HepG2 (cell line): ENCODE results near the gene IFNAR2. TPM values are rescaled to one million over a fixed set of nuclear protein-coding genes. Genes with fewer than 3 reads are reported as not detected.

Experiments
- ATAC-seq: fragments of 200-7000 bp; cut with Tn5 transposase; 3 replicates; pipeline ENCODE4 v1.9.1; 2020; ENCODE audit warnings: mild to moderate bottlenecking, moderate library complexity
- BruUV-seq: library from RNA; stranded (reverse); fragments of 400-500 nt; replicated peaks from 2 replicates; lab custom pipeline; 2021; lab: Mats Ljungman, UMichigan
- CTCF ChIA-PET: fragments of 300-600 bp; formaldehyde crosslinking; extraction: SDS; loops from one replicate; lab custom pipeline; 2021; ENCODE audit warnings: low total read pairs, inconsistent platforms, low intra/inter-chr PET ratio; lab: Yijun Ruan, JAX
- POLR2A ChIA-PET: fragments of 350-600 bp; sonication (Branson Sonifier 250); formaldehyde crosslinking; loops from one replicate; lab custom pipeline; 2020; ENCODE audit warnings: antibody characterized with exemption, inconsistent platforms; lab: Yijun Ruan, JAX
- DNase-seq: peaks from one replicate; pipeline ENCODE4 v3.0.0-alpha.2; 2015; ENCODE audit warnings: low spot score
- FAIRE-seq: peaks from 3 replicates; lab custom pipeline; 2011; peaks lifted over from hg19 to GRCh38; lab: Jason Lieb, UNC
- H2AFZ ChIP-seq: one replicate; pipeline ENCODE4 v1.6.1; 2011; ENCODE audit warnings: low read length, inconsistent platforms
- H3K27ac ChIP-seq: fragments of 300-600 bp; 3 replicates; pipeline ENCODE4 v1.8.0; 2011; ENCODE audit warnings: mixed run types, mild to moderate bottlenecking, mixed read lengths, low read length, inconsistent platforms; ENCODE audit not compliant: insufficient read depth; ENCODE audit errors: extremely low read length
- H3K27me3 ChIP-seq, 2 experiments: fragments of 200-600 bp in 1 of 2; 2 replicates in 1 of 2; 3 replicates in 1 of 2; pipeline versions ENCODE4 v1.6.0 to v1.8.0; 2011; ENCODE audit warnings: low read length in 2 of 2, mild to moderate bottlenecking in 2 of 2, moderate library complexity in 2 of 2, inconsistent platforms in 1 of 2; ENCODE audit not compliant: insufficient read depth in 2 of 2, control insufficient read depth in 1 of 2
- H3K36me3 ChIP-seq, 2 experiments: fragments of 200-600 bp in 1 of 2; replicated peaks in 1 of 2; 2 replicates in 1 of 2; 3 replicates in 1 of 2; pipeline versions ENCODE4 v1.5.1 to v1.8.0; 2011; ENCODE audit warnings: low read length in 2 of 2, inconsistent platforms in 1 of 2; ENCODE audit not compliant: insufficient read depth in 2 of 2, control insufficient read depth in 1 of 2
- H3K4me1 ChIP-seq: 2 replicates; pipeline ENCODE4 v1.5.1; 2012; ENCODE audit warnings: low read length, inconsistent platforms; ENCODE audit not compliant: insufficient read depth
- H3K4me2 ChIP-seq: 2 replicates; pipeline ENCODE4 v1.6.0; 2011; ENCODE audit warnings: low read depth, low read length, inconsistent platforms
- H3K4me3 ChIP-seq, 3 experiments: fragments of 200-600 bp in 1 of 3; sonication (generic), shearing (Covaris generic) in 1 of 3; replicated peaks in 1 of 3; 2 replicates each; pipeline ENCODE4 v1.5.1; 2011 to 2016; ENCODE audit warnings: low read length in 3 of 3, inconsistent platforms in 2 of 3, low read depth in 2 of 3, mild to moderate bottlenecking in 2 of 3, control low read depth in 1 of 3, mixed read lengths in 1 of 3; ENCODE audit not compliant: insufficient read depth in 1 of 3
- H3K79me2 ChIP-seq: one replicate; pipeline ENCODE4 v1.6.1; 2011; ENCODE audit warnings: low read length, inconsistent platforms; ENCODE audit not compliant: insufficient read depth
- H3K9ac ChIP-seq: 2 replicates; pipeline ENCODE4 v1.6.0; 2011; ENCODE audit warnings: mild to moderate bottlenecking, low read depth, low read length, inconsistent platforms; ENCODE audit not compliant: insufficient read depth
- H3K9me3 ChIP-seq: 2 replicates; pipeline ENCODE4 v1.5.1; 2012; ENCODE audit warnings: mild to moderate bottlenecking, low read length
- H4K20me1 ChIP-seq: 2 replicates; pipeline ENCODE4 v1.6.0; 2011; ENCODE audit warnings: inconsistent platforms, mild to moderate bottlenecking, low read length, moderate library complexity; ENCODE audit not compliant: insufficient read depth
- TEAD3 ChIP-seq: optimal IDR thresholded peaks from 2 replicates; pipeline ENCODE3; 2016; ENCODE audit warnings: borderline replicate concordance
- ZFP82 ChIP-seq: sonication (generic); formaldehyde crosslinking; IDR thresholded peaks from 2 replicates; pipeline ENCODE4 v1.5.1; 2020; ENCODE audit warnings: mild to moderate bottlenecking, missing genetic modification reagents, borderline replicate concordance
- ZNF3 ChIP-seq: IDR thresholded peaks from 2 replicates; pipeline ENCODE4 v1.7.0; 2017; ENCODE audit warnings: inconsistent platforms
- WGBS: methylation state at CpG from one replicate; pipeline ENCODE4 v1.1.6; 2017; ENCODE audit warnings: low lambda C conversion rate; 5-methylcytosine and 5-hydroxymethylcytosine counted together
- in situ Hi-C: cut with HindIII; loops from 2 replicates; pipeline ENCODE4 v1.10.0; 2017; ENCODE audit warnings: low pct_unique_long_range_greater_than_20kb; ENCODE audit not compliant: extremely low pct_ligation_motif_present
- intact Hi-C: fragments of 100-400 bp; cut with micrococcal nuclease; formaldehyde crosslinking; loops from one replicate; pipeline ENCODE4 v1.10.0; 2022; ENCODE audit not compliant: unreplicated experiment
- polyA plus RNA-seq, 8 experiments: library from polyadenylated mRNA; depleted of rRNA in 3 of 8; stranded (reverse) in 7 of 8; unstranded in 1 of 8; fragments of >200 nt; fragmentation: Illumina TruSeq in 4 of 8; extraction: Trizol in 4 of 8; gene quantifications; 2 replicates each; pipeline versions ENCODE4 v1.2.1 to v1.2.3, GENCODE V29; 2011 to 2016; ENCODE audit warnings: low read depth in 4 of 8, missing spikeins in 1 of 8, mixed read lengths in 1 of 8; ENCODE audit not compliant: insufficient read depth in 1 of 8
- total RNA-seq, 5 experiments: library from RNA; depleted of rRNA; stranded (reverse); fragments of >200 nt; fragmentation: Illumina TruSeq; extraction: Trizol; gene quantifications; 2 replicates each; pipeline ENCODE4 v1.2.3, GENCODE V29; 2016; ENCODE audit warnings: low read depth in 1 of 5
- TF ChIP-seq, protein P1 (sequence below): sonication (generic); formaldehyde crosslinking; conservative IDR thresholded peaks from 2 replicates; pipeline ENCODE4 v1.4.0; 2020; ENCODE audit warnings: missing genetic modification reagents
- TF ChIP-seq, protein P2 (sequence below): sonication (generic); formaldehyde crosslinking; IDR thresholded peaks from 2 replicates; pipeline ENCODE4 v1.9.0; 2021; ENCODE audit warnings: missing genetic modification reagents, mild to moderate bottlenecking, borderline replicate concordance
- TF ChIP-seq, protein P3 (sequence below): sonication (generic); formaldehyde crosslinking; IDR thresholded peaks from 2 replicates; pipeline ENCODE4 v1.8.1; 2023; ENCODE audit warnings: mild to moderate bottlenecking, moderate library complexity, missing genetic modification reagents
- TF ChIP-seq, protein P4 (sequence below): sonication (generic); formaldehyde crosslinking; IDR thresholded peaks from 2 replicates; pipeline ENCODE4 v1.5.0; 2020; ENCODE audit warnings: missing genetic modification reagents, mild to moderate bottlenecking, borderline replicate concordance

The IFNAR2 gene
- total and polyA plus RNA-seq, 2 of the 13 experiments (the other 11 are each of a cell fraction or from before 2014, with no cell fraction given): 5.1 to 24.1 TPM

DNA sequence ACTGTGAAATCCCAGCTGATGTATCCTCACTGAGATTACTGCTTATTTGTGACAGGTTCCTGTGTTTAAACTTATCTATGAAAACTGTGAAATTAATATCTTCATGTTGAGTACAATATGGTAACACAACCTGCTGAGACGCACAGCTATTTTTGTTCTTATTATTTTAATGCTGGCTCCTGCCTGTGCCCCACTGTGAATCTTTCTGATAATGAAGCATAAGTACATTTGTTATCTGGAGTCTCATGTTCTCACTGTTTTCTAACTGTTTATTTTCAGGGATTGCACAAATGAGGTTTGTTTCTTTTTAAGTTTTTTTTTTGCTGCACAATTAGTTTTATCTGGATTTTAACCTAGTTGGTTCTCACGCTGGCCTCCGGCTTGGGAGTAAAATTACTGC, 39.9 kb upstream of the IFNAR2 start:
- H3K27ac ChIP-seq: no peak overlapping the region
- intact Hi-C loops: no loop called here
- H3K9ac ChIP-seq: no peak overlapping the region
- in situ Hi-C loops: loop anchor here (10.0 kb wide), 2 partner anchors 195 to 355 kb away; no protein-coding TSS in a partner anchor
- no peaks in the 10 kb centered on the region for H4K20me1 ChIP-seq
- 2% methylated on average over 3 of the region's 3 CpGs for WGBS
- no peaks in the 10 kb centered on the region for H3K4me1 ChIP-seq
- BruUV-seq: no TSS peak
- no peak overlapping the region for H2AFZ ChIP-seq
- POLR2A ChIA-PET: no interaction called here
- FAIRE-seq: no peak
- TF ChIP-seq, protein P1, sequence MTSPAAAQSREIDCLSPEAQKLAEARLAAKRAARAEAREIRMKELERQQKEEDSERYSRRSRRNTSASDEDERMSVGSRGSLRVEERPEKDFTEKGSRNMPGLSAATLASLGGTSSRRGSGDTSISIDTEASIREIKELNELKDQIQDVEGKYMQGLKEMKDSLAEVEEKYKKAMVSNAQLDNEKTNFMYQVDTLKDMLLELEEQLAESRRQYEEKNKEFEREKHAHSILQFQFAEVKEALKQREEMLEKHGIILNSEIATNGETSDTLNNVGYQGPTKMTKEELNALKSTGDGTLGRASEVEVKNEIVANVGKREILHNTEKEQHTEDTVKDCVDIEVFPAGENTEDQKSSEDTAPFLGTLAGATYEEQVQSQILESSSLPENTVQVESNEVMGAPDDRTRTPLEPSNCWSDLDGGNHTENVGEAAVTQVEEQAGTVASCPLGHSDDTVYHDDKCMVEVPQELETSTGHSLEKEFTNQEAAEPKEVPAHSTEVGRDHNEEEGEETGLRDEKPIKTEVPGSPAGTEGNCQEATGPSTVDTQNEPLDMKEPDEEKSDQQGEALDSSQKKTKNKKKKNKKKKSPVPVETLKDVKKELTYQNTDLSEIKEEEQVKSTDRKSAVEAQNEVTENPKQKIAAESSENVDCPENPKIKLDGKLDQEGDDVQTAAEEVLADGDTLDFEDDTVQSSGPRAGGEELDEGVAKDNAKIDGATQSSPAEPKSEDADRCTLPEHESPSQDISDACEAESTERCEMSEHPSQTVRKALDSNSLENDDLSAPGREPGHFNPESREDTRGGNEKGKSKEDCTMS: no peak
- TF ChIP-seq TEAD3: no peak
- no peak for TF ChIP-seq ZNF3 (CRISPR knock-in tag)
- TF ChIP-seq, protein P2, sequence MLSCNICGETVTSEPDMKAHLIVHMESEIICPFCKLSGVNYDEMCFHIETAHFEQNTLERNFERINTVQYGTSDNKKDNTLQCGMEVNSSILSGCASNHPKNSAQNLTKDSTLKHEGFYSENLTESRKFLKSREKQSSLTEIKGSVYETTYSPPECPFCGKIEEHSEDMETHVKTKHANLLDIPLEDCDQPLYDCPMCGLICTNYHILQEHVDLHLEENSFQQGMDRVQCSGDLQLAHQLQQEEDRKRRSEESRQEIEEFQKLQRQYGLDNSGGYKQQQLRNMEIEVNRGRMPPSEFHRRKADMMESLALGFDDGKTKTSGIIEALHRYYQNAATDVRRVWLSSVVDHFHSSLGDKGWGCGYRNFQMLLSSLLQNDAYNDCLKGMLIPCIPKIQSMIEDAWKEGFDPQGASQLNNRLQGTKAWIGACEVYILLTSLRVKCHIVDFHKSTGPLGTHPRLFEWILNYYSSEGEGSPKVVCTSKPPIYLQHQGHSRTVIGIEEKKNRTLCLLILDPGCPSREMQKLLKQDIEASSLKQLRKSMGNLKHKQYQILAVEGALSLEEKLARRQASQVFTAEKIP (CRISPR knock-in tag): no peak
- no peak for TF ChIP-seq ZFP82
- TF ChIP-seq, protein P3, sequence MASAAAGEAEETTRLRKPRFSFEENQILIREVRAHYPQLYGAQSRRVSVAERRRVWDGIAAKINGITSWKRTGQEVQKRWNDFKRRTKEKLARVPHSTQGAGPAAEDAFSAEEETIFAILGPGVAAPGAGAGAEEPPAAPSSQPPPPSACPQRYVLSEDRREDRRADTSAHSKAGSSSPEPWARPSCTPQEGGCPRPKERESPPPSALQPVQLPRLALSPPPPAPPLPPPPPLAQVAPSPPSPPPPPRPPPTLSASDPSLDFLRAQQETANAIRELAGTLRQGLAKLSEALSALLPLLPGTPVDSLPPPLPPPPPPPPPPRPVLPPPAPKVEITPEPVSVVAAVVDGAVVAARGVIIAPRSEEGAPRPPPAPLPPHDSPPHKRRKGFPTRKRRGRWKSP (CRISPR knock-in tag): no peak
- TF ChIP-seq, protein P4, sequence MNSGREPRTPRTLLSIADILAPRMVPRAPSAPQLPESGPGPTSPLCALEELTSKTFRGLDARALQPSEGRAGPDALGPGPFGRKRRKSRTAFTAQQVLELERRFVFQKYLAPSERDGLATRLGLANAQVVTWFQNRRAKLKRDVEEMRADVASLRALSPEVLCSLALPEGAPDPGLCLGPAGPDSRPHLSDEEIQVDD: no peak
- TF ChIP-seq, all 625 proteins: peak for 0
- ATAC-seq: no peak
- no peaks in the 10 kb centered on the region; the same call in 1 of the 2 replicates for H3K9me3 ChIP-seq
- CTCF ChIA-PET: no interaction called here
- DNase-seq: no peak
- no peaks in the 10 kb centered on the region for H3K36me3 ChIP-seq
- peaks cover 0 to 19% of the 10 kb centered on the region in 2 experiments; a peak in 2 of 5 replicates for H3K27me3 ChIP-seq
- no peak overlapping the region for H3K4me2 ChIP-seq
- H3K4me3 ChIP-seq: no peak overlapping the region
- H3K79me2 ChIP-seq: no peaks in the 10 kb centered on the region
